Measurements from ENCODE around the gene MICU1.
"Not testable (repeated sequence)": the region's sequence is repeated elsewhere in the genome, so short reads cannot be mapped to it uniquely, and the experiment has no call there.

The MICU1 gene

GRCh38 chr10:72455889-72456595 is 169.8 kb downstream of the MICU1 start:
- no peak overlapping the region for H3K4me3 ChIP-seq (ENCODE audit: low read depth, low read length)

DNA sequence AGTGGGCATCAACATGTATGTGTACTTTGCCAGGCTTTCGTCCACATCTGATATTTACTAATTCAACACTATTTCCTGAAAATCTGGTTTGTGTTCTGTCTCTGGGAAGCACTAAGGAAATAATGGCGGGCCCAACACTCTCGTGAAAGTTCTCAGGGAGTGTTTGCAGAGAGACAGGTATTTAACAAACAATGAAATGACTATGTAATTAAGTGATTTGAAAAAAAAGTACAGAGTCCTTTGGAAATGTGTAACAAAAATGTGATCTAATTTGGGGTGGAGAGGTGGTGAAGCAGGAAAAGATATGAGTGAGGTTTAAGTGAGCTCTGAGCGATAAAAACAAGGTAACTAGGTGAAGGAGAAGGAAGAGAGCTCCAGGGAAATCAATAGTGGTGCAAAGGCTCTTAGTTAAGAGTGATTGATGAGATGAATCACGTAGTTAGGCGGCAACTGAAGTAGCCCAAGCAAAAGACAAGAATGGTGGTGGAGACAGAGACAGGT is 175.9 kb downstream of the MICU1 start:
- in situ Hi-C loops (cut with HindIII; ENCODE audit: low pct_ligation_motif_present, low sequenced_read_pairs): no loop called here
- no peak for TF ChIP-seq CTCF (IDR thresholded peaks at IDR 0.05; ENCODE audit: low read depth, low read length, missing control alignments)
- DNase-seq: no peak
- H3K4me3 ChIP-seq (ENCODE audit: low read depth, low read length): no peak overlapping the region
- no peaks in the 10 kb centered on the region for H3K27me3 ChIP-seq (replicated peaks)
- no peak overlapping the region for H3K27ac ChIP-seq
- H3K36me3 ChIP-seq (replicated peaks): no peaks in the 10 kb centered on the region

More at GRCh38 chr10:72455889-72456595, 169.8 kb downstream of the MICU1 start:
- no peak for DNase-seq
- in situ Hi-C loops (cut with HindIII; ENCODE audit: low pct_ligation_motif_present, low sequenced_read_pairs): no loop called here
- no peak for TF ChIP-seq CTCF (IDR thresholded peaks at IDR 0.05; ENCODE audit: low read depth, low read length, missing control alignments)
- H3K27me3 ChIP-seq (replicated peaks): no peaks in the 10 kb centered on the region
- H3K36me3 ChIP-seq (replicated peaks): no peaks in the 10 kb centered on the region
- no peak overlapping the region for H3K27ac ChIP-seq

DNA sequence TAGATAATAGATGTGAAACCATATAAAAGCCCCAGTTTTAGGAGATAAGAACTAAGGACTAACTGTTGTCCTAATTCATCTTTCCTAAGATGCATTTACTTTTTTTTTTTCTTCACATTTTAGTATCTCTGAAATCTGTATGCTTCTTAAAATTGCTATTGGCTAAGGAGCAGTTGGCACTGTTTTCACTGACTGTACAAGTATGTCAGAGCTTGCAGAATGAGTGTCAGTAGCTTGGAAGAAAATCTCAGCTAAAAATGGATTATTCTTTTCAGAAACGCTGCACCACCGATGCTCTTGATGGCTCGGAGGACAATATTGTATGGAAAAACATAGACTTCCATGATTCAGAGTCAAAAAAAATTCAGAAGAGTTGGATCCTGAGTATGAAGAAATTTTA is 180.0 kb downstream of the MICU1 start:
- Histone ChIP-seq H3K36me3 (replicated peaks) (no peaks in the 10 kb centered on the region), H3K4me3 (ENCODE audit: low read depth, low read length) (no peak overlapping the region), H3K27me3 (replicated peaks) (no peaks in the 10 kb centered on the region), H3K27ac (no peak overlapping the region)
- no peak for TF ChIP-seq CTCF (IDR thresholded peaks at IDR 0.05; ENCODE audit: low read depth, low read length, missing control alignments)
- in situ Hi-C loops (cut with HindIII; ENCODE audit: low pct_ligation_motif_present, low sequenced_read_pairs): no loop called here
- DNase-seq: no peak

DNA sequence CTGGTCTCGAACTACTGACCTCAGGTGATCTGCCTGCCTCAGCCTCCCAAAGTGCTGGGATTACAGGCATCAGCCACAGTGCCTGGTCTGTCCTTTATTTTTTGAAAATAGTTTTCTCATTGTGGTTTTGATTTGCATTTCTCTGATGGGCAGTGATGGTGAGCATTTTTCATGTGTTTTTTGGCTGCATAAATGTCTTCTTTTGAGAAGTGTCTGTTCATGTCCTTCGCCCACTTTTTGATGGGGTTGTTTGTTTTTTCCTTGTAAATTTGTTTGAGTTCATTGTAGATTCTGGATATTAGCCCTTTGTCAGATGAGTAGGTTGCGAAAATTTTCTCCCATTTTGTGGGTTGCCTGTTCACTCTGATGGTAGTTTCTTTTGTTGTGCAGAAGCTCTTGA is 182.9 kb downstream of the MICU1 start:
- H3K27me3 ChIP-seq (replicated peaks); H3K27ac ChIP-seq; H3K36me3 ChIP-seq (replicated peaks); DNase-seq; H3K4me3 ChIP-seq (ENCODE audit: low read depth, low read length); in situ Hi-C loops (cut with HindIII; ENCODE audit: low pct_ligation_motif_present, low sequenced_read_pairs): not testable (repeated sequence)

DNA sequence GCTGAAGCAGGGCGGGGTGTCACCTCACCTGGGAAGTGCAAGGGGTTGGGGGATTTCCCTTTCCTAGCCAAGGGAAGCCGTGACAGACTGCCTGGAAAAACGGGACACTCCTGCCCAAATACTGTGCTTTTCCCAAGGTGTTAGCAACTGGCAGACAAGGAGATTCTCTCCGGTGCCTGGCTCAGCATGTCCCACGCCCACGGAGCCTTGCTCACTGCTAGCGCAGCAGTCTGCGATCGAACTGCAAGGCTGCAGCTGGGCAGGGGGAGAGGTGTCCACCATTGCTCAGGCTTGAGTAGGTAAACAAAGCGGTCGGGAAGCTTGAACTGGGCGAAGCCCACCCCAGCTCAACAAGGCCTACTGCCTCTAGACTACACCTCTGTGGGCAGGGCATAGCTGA is 190.3 kb downstream of the MICU1 start:
- in situ Hi-C loops (cut with HindIII; ENCODE audit: low pct_ligation_motif_present, low sequenced_read_pairs): no loop called here
- DNase-seq: no peak
- no peak overlapping the region for H3K27ac ChIP-seq
- no peaks in the 10 kb centered on the region for H3K27me3 ChIP-seq (replicated peaks)
- no peak for TF ChIP-seq CTCF (IDR thresholded peaks at IDR 0.05; ENCODE audit: low read depth, low read length, missing control alignments)
- H3K4me3 ChIP-seq (ENCODE audit: low read depth, low read length): no peak overlapping the region
- H3K36me3 ChIP-seq (replicated peaks): no peaks in the 10 kb centered on the region

DNA sequence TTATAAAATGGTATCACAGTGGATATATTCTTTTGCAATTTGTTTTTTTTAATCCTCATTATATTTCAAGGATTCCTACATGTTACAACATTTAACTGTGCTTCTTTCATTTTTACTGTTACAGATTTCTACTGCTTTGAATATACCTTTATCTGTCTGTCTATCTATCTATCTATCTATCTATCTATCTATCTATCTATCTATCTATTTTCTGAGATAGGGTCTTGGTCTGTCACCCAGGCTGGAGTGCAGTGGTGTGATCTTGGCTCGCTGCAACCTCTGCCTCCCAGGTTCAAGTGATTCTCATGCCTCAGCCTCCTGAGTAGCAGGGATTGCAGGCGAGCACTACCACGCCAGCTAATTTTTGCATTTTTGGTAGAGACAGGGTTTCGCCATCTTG is 194.9 kb downstream of the MICU1 start:
- in situ Hi-C loops (cut with HindIII; ENCODE audit: low pct_ligation_motif_present, low sequenced_read_pairs); H3K4me3 ChIP-seq (ENCODE audit: low read depth, low read length); H3K36me3 ChIP-seq (replicated peaks); H3K27me3 ChIP-seq (replicated peaks); DNase-seq; H3K27ac ChIP-seq: not testable (repeated sequence)

DNA sequence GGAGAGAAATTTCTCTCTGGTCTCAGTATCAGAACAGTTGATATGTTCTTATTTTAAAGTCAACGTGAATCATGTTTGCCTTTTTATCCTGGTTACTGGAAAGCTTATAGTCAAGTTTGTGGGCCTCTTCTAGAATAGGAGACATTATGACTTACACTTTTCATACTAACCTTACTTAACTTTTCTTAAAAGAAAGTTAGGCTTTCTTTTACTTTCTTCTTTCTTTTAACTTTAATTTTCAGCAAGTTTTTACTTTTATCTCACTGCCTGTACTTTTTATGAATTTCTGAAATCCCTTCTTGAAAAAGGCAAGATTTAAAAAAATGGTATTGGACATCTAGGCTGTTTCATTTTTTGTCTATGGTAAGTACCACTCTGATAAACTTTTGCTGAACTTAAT is 195.9 kb downstream of the MICU1 start:
- in situ Hi-C loops (cut with HindIII; ENCODE audit: low pct_ligation_motif_present, low sequenced_read_pairs): no loop called here
- H3K27me3 ChIP-seq (replicated peaks): no peaks in the 10 kb centered on the region
- no peak overlapping the region for H3K4me3 ChIP-seq (ENCODE audit: low read depth, low read length)
- no peak overlapping the region for H3K27ac ChIP-seq
- no peak for DNase-seq
- H3K36me3 ChIP-seq (replicated peaks): no peaks in the 10 kb centered on the region
- no peak for TF ChIP-seq CTCF (IDR thresholded peaks at IDR 0.05; ENCODE audit: low read depth, low read length, missing control alignments)
